NAMALWA (cell line): ENCODE results near the gene KRTAP5-4.
"Not testable (repeated sequence)": the region's sequence is repeated elsewhere in the genome, so short reads cannot be mapped to it uniquely, and the experiment has no call there.

Experiments
- DNase-seq: peaks from one replicate; pipeline ENCODE4 v3.0.0-alpha.2; 2015; ENCODE audit warnings: low spot score

KRTAP5-4 gene

GRCh38 chr11:1637628-1638027, 15.7 kb upstream of the KRTAP5-4 start:
- DNase-seq, result no peak

- no peak for DNase-seq
Observed at GRCh38 chr11:1636291-1636950, 14.5 kb upstream of the KRTAP5-4 start.

GRCh38 chr11:1633864-1634263, 11.9 kb upstream of the KRTAP5-4 start:
- no peak for DNase-seq

GRCh38 chr11:1632053-1632714, 10.2 kb upstream of the KRTAP5-4 start:
- no peak for DNase-seq

- no peak for DNase-seq
Observed at GRCh38 chr11:1631066-1631568, 9.2 kb upstream of the KRTAP5-4 start.

GRCh38 chr11:1630271-1630670, 8.3 kb upstream of the KRTAP5-4 start:
- DNase-seq, result no peak

- no peak for DNase-seq
Observed at GRCh38 chr11:1629326-1630185, 7.6 kb upstream of the KRTAP5-4 start, which contains the start of gene KRTAP5-5. Gene KRTAP5-5, plus strand, starts transcription at chr11:1629775. Its CDS starts 66 bp downstream, at chr11:1629841.

GRCh38 chr11:1628506-1629325, 6.8 kb upstream of the KRTAP5-4 start:
- DNase-seq, result peak; percentile 40

GRCh38 chr11:1625541-1625940, 3.6 kb upstream of the KRTAP5-4 start:
- no peak for DNase-seq

- DNase-seq, result no peak
Observed at GRCh38 chr11:1624621-1625020, 2.7 kb upstream of the KRTAP5-4 start.

- no peak for DNase-seq
Observed at GRCh38 chr11:1623716-1624115, 1.8 kb upstream of the KRTAP5-4 start.

- DNase-seq, result no peak
Observed at GRCh38 chr11:1619449-1619848, 2.5 kb downstream of the KRTAP5-4 start.

- DNase-seq, result no peak
Observed at GRCh38 chr11:1618231-1618630, 3.7 kb downstream of the KRTAP5-4 start.

- no peak for DNase-seq
Observed at GRCh38 chr11:1608363-1608762, 13.6 kb downstream of the KRTAP5-4 start, which contains the start of gene KRTAP5-3. Gene KRTAP5-3, minus strand, starts transcription at chr11:1608463. Its CDS starts 78 bp downstream, at chr11:1608385.

- DNase-seq, result not testable (repeated sequence)
Observed at GRCh38 chr11:1607901-1608300, 14.0 kb downstream of the KRTAP5-4 start.

- not testable (repeated sequence) for DNase-seq
Observed at GRCh38 chr11:1607156-1607845, 14.6 kb downstream of the KRTAP5-4 start.

GRCh38 chr11:1605923-1606322, 16.0 kb downstream of the KRTAP5-4 start:
- DNase-seq, result peak; percentile 14

GRCh38 chr11:1604711-1605110, 17.2 kb downstream of the KRTAP5-4 start:
- no peak for DNase-seq

GRCh38 chr11:1604181-1604580, 17.8 kb downstream of the KRTAP5-4 start:
- no peak for DNase-seq

GRCh38 chr11:1603629-1604028, 18.3 kb downstream of the KRTAP5-4 start:
- no peak for DNase-seq

GRCh38 chr11:1601663-1602062, 20.3 kb downstream of the KRTAP5-4 start:
- not testable (repeated sequence) for DNase-seq
